Panc1 (cell line): ENCODE results near the gene GADD45G. TPM values are rescaled to one million over a fixed set of nuclear protein-coding genes. Genes with fewer than 3 reads are reported as not detected.

Source experiments
- ATAC-seq: fragments of 200-7000 bp; cut with Tn5 transposase; 2 replicates; pipeline ENCODE4 v1.9.1; 2020; ENCODE audit warnings: mild to moderate bottlenecking, moderate library complexity
- BruUV-seq: library from RNA; stranded (reverse); fragments of 400-500 nt; replicated peaks from 2 replicates; lab custom pipeline; 2021; lab: Mats Ljungman, UMichigan
- CTCF ChIA-PET: fragments of 300-600 bp; sonication (Branson Sonifier 250); formaldehyde crosslinking; loops from one replicate; lab custom pipeline; 2022; ENCODE audit warnings: antibody characterized with exemption; lab: Charles Lee
- POLR2A ChIA-PET: fragments of 300-600 bp; sonication (Branson Sonifier 250); formaldehyde crosslinking; loops from one replicate; lab custom pipeline; 2022; ENCODE audit warnings: antibody characterized with exemption; lab: Charles Lee
- DNase-seq: peaks from one replicate; pipeline ENCODE4 v3.0.0-alpha.2; 2010; ENCODE audit warnings: low read depth, low spot score
- H3K27ac ChIP-seq: 2 replicates; pipeline ENCODE4 v1.5.1; 2011; ENCODE audit warnings: mild to moderate bottlenecking, low read length, inconsistent platforms
- H3K27me3 ChIP-seq: fragments of 200-500 bp; sonication (Bioruptor generic); 2 replicates; pipeline ENCODE4 v1.6.0; 2014; ENCODE audit warnings: low read length, inconsistent platforms; ENCODE audit not compliant: control insufficient read depth, insufficient read depth
- H3K36me3 ChIP-seq: fragments of 200-500 bp; sonication (Bioruptor generic); 2 replicates; pipeline ENCODE4 v1.5.1; 2014; ENCODE audit warnings: inconsistent platforms, mild to moderate bottlenecking, low read length, moderate library complexity; ENCODE audit not compliant: control insufficient read depth, insufficient read depth
- H3K4me1 ChIP-seq: 2 replicates; pipeline ENCODE4 v1.5.1; 2011; ENCODE audit warnings: inconsistent platforms, mild to moderate bottlenecking, low read length, moderate library complexity; ENCODE audit not compliant: control insufficient read depth, insufficient read depth
- H3K4me3 ChIP-seq, 2 experiments: 2 replicates each; pipeline ENCODE4 v1.5.1; 2011 to 2012; ENCODE audit warnings: low read depth in 2 of 2, low read length in 2 of 2, mild to moderate bottlenecking in 2 of 2, inconsistent platforms in 1 of 2, moderate library complexity in 1 of 2
- H3K9me3 ChIP-seq: fragments of 200-500 bp; sonication (Bioruptor generic); 2 replicates; pipeline ENCODE4 v1.5.1; 2014; ENCODE audit warnings: low read depth, mild to moderate bottlenecking, inconsistent platforms, low read length, moderate library complexity; ENCODE audit not compliant: control insufficient read depth, insufficient read depth
- POLR2AphosphoS5 ChIP-seq: IDR thresholded peaks from 2 replicates; pipeline ENCODE4 v1.6.1; 2012; ENCODE audit warnings: mild to moderate bottlenecking, low read depth, low read length, moderate library complexity
- SIN3A ChIP-seq: IDR thresholded peaks from 2 replicates; pipeline ENCODE4 v1.6.1; 2012; ENCODE audit warnings: low read depth, mild to moderate bottlenecking, low read length, moderate library complexity, borderline replicate concordance; ENCODE audit not compliant: insufficient read depth
- TCF7L2 ChIP-seq: IDR thresholded peaks from 2 replicates; pipeline ENCODE4 v1.6.1; 2011; ENCODE audit warnings: mild to moderate bottlenecking, low read depth, low read length, inconsistent platforms
- in situ Hi-C: cut with HindIII; loops from 2 replicates; pipeline ENCODE4 v1.10.0; 2016; ENCODE audit warnings: low sequenced_read_pairs, low pct_unique_long_range_greater_than_20kb
- intact Hi-C: fragments of 100-400 bp; cut with micrococcal nuclease; formaldehyde crosslinking; loops from one replicate; pipeline ENCODE4 v1.10.0; 2022; ENCODE audit not compliant: unreplicated experiment
- total RNA-seq: library from RNA; stranded (reverse); gene quantifications from one replicate; pipeline ENCODE4 v1.2.1, GENCODE V29; 2021; ENCODE audit not compliant: unreplicated experiment
- TF ChIP-seq, protein P1 (sequence below), 2 experiments: IDR thresholded peaks; 2 replicates each; pipeline ENCODE4 v1.6.1; 2011 to 2012; ENCODE audit warnings: low read depth in 2 of 2, control low read depth in 1 of 2, low read length in 1 of 2, mild to moderate bottlenecking in 1 of 2, moderate library complexity in 1 of 2; ENCODE audit not compliant: insufficient read depth in 1 of 2
- TF ChIP-seq, protein P2 (sequence below): fragments of 450-650 bp; IDR thresholded peaks from 2 replicates; pipeline ENCODE4 v1.5.1; 2017; ENCODE audit warnings: mild to moderate bottlenecking

GADD45G gene
- total RNA-seq, 1 experiment from 2014 or later: 1.2 TPM

DNA sequence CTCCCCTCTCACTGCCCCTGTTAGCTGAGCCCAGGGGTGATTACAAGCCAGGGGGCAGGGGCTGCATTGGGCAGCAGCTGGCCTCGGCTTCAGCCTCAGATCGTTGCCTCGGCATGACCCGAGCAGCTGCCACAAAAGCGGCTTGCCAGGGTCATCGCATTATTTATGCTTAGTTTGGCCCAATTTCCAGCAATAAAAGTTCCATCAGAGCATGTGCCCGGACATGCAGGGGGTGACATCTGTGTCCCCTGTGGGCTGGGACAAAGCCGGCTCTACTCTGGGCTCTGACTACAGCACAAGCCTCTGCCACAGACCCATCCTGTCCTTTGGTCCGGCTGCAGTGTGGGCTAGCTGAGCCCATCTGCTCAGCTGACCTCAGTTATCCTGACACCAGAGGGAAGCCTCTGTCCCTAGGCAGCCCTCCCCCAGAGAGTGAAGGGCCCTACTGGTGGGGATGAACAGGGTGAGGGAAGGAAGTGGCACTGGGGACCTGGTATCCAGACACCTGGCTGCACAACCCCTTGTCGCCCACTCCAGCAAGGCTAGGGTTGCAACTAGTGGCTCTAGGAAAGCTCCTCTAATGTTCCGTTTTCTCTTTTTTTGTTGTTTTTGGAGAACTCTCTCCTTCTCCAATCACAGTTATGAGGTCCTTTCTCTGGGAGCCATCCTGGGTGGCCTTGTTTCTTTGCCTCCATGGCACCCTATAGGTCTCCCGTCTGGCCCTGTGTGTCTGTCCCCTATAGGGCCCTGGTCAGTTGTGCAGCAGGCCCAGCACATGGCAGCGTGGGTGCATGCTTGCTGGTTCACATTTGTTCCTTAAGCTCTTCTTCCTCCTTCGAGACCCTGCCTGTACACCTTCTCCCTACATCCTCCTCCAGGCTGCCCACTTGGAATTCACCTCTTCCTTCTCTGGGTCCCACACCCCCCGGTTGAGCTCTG, 13.3 kb upstream of the GADD45G start:
- DNase-seq (no peak), ATAC-seq (no peak)
- TF ChIP-seq TCF7L2 (no peak), POLR2AphosphoS5 (no peak), SIN3A (no peak)
- TF ChIP-seq, protein P1, sequence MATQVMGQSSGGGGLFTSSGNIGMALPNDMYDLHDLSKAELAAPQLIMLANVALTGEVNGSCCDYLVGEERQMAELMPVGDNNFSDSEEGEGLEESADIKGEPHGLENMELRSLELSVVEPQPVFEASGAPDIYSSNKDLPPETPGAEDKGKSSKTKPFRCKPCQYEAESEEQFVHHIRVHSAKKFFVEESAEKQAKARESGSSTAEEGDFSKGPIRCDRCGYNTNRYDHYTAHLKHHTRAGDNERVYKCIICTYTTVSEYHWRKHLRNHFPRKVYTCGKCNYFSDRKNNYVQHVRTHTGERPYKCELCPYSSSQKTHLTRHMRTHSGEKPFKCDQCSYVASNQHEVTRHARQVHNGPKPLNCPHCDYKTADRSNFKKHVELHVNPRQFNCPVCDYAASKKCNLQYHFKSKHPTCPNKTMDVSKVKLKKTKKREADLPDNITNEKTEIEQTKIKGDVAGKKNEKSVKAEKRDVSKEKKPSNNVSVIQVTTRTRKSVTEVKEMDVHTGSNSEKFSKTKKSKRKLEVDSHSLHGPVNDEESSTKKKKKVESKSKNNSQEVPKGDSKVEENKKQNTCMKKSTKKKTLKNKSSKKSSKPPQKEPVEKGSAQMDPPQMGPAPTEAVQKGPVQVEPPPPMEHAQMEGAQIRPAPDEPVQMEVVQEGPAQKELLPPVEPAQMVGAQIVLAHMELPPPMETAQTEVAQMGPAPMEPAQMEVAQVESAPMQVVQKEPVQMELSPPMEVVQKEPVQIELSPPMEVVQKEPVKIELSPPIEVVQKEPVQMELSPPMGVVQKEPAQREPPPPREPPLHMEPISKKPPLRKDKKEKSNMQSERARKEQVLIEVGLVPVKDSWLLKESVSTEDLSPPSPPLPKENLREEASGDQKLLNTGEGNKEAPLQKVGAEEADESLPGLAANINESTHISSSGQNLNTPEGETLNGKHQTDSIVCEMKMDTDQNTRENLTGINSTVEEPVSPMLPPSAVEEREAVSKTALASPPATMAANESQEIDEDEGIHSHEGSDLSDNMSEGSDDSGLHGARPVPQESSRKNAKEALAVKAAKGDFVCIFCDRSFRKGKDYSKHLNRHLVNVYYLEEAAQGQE (IDR thresholded peaks at IDR 0.05; ENCODE audit: insufficient read depth in 1 of 2, low read depth in 2 of 2, low read length in 1 of 2): no peak
- TF ChIP-seq, protein P2, sequence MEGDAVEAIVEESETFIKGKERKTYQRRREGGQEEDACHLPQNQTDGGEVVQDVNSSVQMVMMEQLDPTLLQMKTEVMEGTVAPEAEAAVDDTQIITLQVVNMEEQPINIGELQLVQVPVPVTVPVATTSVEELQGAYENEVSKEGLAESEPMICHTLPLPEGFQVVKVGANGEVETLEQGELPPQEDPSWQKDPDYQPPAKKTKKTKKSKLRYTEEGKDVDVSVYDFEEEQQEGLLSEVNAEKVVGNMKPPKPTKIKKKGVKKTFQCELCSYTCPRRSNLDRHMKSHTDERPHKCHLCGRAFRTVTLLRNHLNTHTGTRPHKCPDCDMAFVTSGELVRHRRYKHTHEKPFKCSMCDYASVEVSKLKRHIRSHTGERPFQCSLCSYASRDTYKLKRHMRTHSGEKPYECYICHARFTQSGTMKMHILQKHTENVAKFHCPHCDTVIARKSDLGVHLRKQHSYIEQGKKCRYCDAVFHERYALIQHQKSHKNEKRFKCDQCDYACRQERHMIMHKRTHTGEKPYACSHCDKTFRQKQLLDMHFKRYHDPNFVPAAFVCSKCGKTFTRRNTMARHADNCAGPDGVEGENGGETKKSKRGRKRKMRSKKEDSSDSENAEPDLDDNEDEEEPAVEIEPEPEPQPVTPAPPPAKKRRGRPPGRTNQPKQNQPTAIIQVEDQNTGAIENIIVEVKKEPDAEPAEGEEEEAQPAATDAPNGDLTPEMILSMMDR: no peak
- H3K9me3 ChIP-seq: no peaks in the 10 kb centered on the region
- intact Hi-C loops (loop anchor here (10.0 kb wide), 1 partner anchor 633 kb away; no protein-coding TSS in a partner anchor), in situ Hi-C loops (no loop called here)
- no peak overlapping the region for H3K4me3 ChIP-seq
- H3K4me1 ChIP-seq: no peaks in the 10 kb centered on the region
- no TSS peak for BruUV-seq
- ChIA-PET CTCF (interaction anchor here (0.7 kb wide), 1 partner anchor 300 kb away, joined by 3 read pairs; no protein-coding TSS in a partner anchor), POLR2A (no interaction called here)
- H3K27ac ChIP-seq: no peak overlapping the region
- H3K36me3 ChIP-seq: no peaks in the 10 kb centered on the region
- H3K27me3 ChIP-seq: no peaks in the 10 kb centered on the region

DNA sequence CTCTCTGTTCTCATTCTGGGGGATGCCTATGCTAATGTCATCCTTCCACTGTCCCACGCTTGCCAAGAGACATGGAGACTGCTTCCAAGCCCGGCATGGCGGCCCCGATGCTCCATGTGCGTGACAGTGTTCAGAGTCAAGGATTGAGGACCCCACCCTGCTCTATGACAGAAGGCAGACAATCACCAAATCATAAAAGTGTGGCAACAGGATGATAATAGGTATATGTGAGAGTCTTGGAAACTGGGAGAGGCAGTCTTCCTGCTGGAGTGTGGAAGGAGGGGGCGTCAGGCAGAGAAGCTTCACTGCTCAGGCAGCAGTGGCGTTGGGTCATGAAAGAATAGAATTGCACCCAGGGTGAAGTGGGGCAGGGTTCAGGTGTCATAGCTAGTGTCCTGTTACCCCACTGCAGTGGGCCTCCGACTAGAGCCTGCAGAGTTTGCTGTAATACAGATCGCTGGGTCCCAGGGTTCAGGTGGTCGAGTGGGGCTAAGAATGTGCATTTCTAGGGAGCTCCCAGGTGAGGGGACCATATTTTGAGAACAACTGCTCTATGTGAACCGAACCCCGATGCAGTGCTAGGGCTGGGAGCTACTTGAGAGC, 12.5 kb upstream of the GADD45G start:
- Histone ChIP-seq H3K9me3 (no peaks in the 10 kb centered on the region), H3K27ac (no peak overlapping the region), H3K36me3 (no peaks in the 10 kb centered on the region), H3K4me3 (no peak overlapping the region), H3K27me3 (no peaks in the 10 kb centered on the region), H3K4me1 (no peaks in the 10 kb centered on the region)
- in situ Hi-C loops: no loop called here
- CTCF ChIA-PET: interaction anchor here (0.7 kb wide), 1 partner anchor 299 kb away, joined by 3 read pairs; no protein-coding TSS in a partner anchor
- POLR2A ChIA-PET: no interaction called here
- ATAC-seq: no peak
- TF ChIP-seq, protein P1 (IDR thresholded peaks at IDR 0.05; ENCODE audit: insufficient read depth in 1 of 2, low read depth in 2 of 2, low read length in 1 of 2): no peak
- TF ChIP-seq POLR2AphosphoS5 (no peak), TCF7L2 (no peak), SIN3A (no peak)
- TF ChIP-seq, protein P2: no peak
- DNase-seq: no peak
- BruUV-seq: no TSS peak
- intact Hi-C loops: loop anchor here (10.0 kb wide), 1 partner anchor 632 kb away; no protein-coding TSS in a partner anchor
